ENCODE results near the gene DCC. TPM values are rescaled to one million over a fixed set of nuclear protein-coding genes. Genes with fewer than 3 reads are reported as not detected.

Gene DCC
- total RNA-seq, 2 experiments from 2014 or later, result not detected

GRCh38 chr18:52816121-52816520 lies 476.1 kb downstream of the DCC start:
- no peak overlapping the region for H3K27ac Mint-ChIP-seq
- Histone ChIP-seq H3K36me3 (ENCODE audit: insufficient read depth, low read length) (no peaks in the 10 kb centered on the region), H3K4me1 (ENCODE audit: insufficient read depth, low read length) (no peaks in the 10 kb centered on the region), H3K9me3 (ENCODE audit: control insufficient read depth in 1 of 2, insufficient read depth in 1 of 2, low read length in 2 of 2) (no peaks in the 10 kb centered on the region), H3K4me3 (ENCODE audit: low read length) (no peak overlapping the region), H3K27ac (ENCODE audit: low read depth in 1 of 2, low read length in 2 of 2) (no peak overlapping the region), H3K27me3 (ENCODE audit: control insufficient read depth in 1 of 2, insufficient read depth in 2 of 2, low read length in 2 of 2) (no peaks in the 10 kb centered on the region)
- POLR2A ChIA-PET, result no interaction called here
- no peaks in the 10 kb centered on the region for H3K27me3 Mint-ChIP-seq
- ATAC-seq (ENCODE audit: poor library complexity), result no peak
- CTCF ChIA-PET, result no interaction called here
- H3K4me1 Mint-ChIP-seq (ENCODE audit: low read depth), result no peaks in the 10 kb centered on the region
- H3K36me3 Mint-ChIP-seq (ENCODE audit: low read depth), result no peaks in the 10 kb centered on the region
- intact Hi-C loops (cut with DNase I, micrococcal nuclease), result no loop called here
- H3K9me3 Mint-ChIP-seq, result peaks cover 6% of the 10 kb centered on the region
- TF ChIP-seq, protein P1, sequence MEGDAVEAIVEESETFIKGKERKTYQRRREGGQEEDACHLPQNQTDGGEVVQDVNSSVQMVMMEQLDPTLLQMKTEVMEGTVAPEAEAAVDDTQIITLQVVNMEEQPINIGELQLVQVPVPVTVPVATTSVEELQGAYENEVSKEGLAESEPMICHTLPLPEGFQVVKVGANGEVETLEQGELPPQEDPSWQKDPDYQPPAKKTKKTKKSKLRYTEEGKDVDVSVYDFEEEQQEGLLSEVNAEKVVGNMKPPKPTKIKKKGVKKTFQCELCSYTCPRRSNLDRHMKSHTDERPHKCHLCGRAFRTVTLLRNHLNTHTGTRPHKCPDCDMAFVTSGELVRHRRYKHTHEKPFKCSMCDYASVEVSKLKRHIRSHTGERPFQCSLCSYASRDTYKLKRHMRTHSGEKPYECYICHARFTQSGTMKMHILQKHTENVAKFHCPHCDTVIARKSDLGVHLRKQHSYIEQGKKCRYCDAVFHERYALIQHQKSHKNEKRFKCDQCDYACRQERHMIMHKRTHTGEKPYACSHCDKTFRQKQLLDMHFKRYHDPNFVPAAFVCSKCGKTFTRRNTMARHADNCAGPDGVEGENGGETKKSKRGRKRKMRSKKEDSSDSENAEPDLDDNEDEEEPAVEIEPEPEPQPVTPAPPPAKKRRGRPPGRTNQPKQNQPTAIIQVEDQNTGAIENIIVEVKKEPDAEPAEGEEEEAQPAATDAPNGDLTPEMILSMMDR (IDR thresholded peaks at IDR 0.05), result no peak
- H3K4me3 Mint-ChIP-seq, result no peak overlapping the region
- no peak for DNase-seq

GRCh38 chr18:52822160-52822559 lies 482.2 kb downstream of the DCC start:
- no peak for DNase-seq
- H3K27me3 ChIP-seq (ENCODE audit: control insufficient read depth in 1 of 2, insufficient read depth in 2 of 2, low read length in 2 of 2), result no peaks in the 10 kb centered on the region
- ATAC-seq (ENCODE audit: poor library complexity), result no peak
- no peaks in the 10 kb centered on the region for H3K36me3 Mint-ChIP-seq (ENCODE audit: low read depth)
- H3K4me3 ChIP-seq (ENCODE audit: low read length), result no peak overlapping the region
- peaks cover 1% of the 10 kb centered on the region for H3K9me3 Mint-ChIP-seq
- CTCF ChIA-PET, result no interaction called here
- H3K27ac ChIP-seq (ENCODE audit: low read depth in 1 of 2, low read length in 2 of 2), result no peak overlapping the region
- no peaks in the 10 kb centered on the region for H3K4me1 ChIP-seq (ENCODE audit: insufficient read depth, low read length)
- H3K4me1 Mint-ChIP-seq (ENCODE audit: low read depth), result no peaks in the 10 kb centered on the region
- H3K4me3 Mint-ChIP-seq, result no peak overlapping the region
- no peak overlapping the region for H3K27ac Mint-ChIP-seq
- TF ChIP-seq, protein P1 (IDR thresholded peaks at IDR 0.05), result no peak
- intact Hi-C loops (cut with DNase I, micrococcal nuclease), result no loop called here
- H3K27me3 Mint-ChIP-seq, result no peaks in the 10 kb centered on the region
- no peaks in the 10 kb centered on the region for H3K9me3 ChIP-seq (ENCODE audit: control insufficient read depth in 1 of 2, insufficient read depth in 1 of 2, low read length in 2 of 2)
- POLR2A ChIA-PET, result no interaction called here
- no peaks in the 10 kb centered on the region for H3K36me3 ChIP-seq (ENCODE audit: insufficient read depth, low read length)

DNA sequence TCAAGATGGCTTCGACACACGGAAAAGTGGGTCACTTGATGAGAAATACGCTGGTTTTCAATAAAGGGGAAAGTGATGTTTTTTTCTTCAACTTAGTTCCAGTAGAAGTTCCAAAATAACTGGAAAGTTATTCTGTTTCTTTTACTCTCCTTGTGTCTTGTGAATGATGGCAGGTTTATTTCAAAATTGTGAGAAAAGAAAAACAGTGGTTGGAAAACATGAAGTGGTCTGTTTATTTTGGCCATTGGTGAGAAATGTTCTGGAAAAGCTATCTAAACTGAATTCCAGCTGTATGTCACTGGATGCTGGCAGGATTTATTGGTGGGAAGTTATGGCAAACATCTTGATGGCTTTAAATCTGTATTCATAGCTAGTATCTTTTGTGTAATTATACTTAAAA lies 484.1 kb downstream of the DCC start:
- H3K9me3 Mint-ChIP-seq, result peaks cover 4% of the 10 kb centered on the region
- intact Hi-C loops (cut with DNase I, micrococcal nuclease), result no loop called here
- ATAC-seq (ENCODE audit: poor library complexity) (no peak), DNase-seq (no peak)
- H3K4me1 Mint-ChIP-seq (ENCODE audit: low read depth), result no peaks in the 10 kb centered on the region
- no peak overlapping the region for H3K27ac Mint-ChIP-seq
- no peak overlapping the region for H3K27ac ChIP-seq (ENCODE audit: low read depth in 1 of 2, low read length in 2 of 2)
- CTCF ChIA-PET, result no interaction called here
- H3K9me3 ChIP-seq (ENCODE audit: control insufficient read depth in 1 of 2, insufficient read depth in 1 of 2, low read length in 2 of 2), result no peaks in the 10 kb centered on the region
- no peak overlapping the region for H3K4me3 ChIP-seq (ENCODE audit: low read length)
- TF ChIP-seq, protein P1 (IDR thresholded peaks at IDR 0.05), result no peak
- no peaks in the 10 kb centered on the region for H3K27me3 ChIP-seq (ENCODE audit: control insufficient read depth in 1 of 2, insufficient read depth in 2 of 2, low read length in 2 of 2)
- POLR2A ChIA-PET, result no interaction called here
- no peaks in the 10 kb centered on the region for H3K27me3 Mint-ChIP-seq
- H3K36me3 ChIP-seq (ENCODE audit: insufficient read depth, low read length), result no peaks in the 10 kb centered on the region
- no peak overlapping the region for H3K4me3 Mint-ChIP-seq
- H3K36me3 Mint-ChIP-seq (ENCODE audit: low read depth), result no peaks in the 10 kb centered on the region
- no peaks in the 10 kb centered on the region for H3K4me1 ChIP-seq (ENCODE audit: insufficient read depth, low read length)
